GM12878 (cell line): ENCODE measurements around the gene WWOX. TPM values are rescaled to one million over a fixed set of nuclear protein-coding genes. Genes with fewer than 3 reads are reported as not detected.

ENCODE experiments used
- ATAC-seq: fragments of 200-7000 bp; cut with Tn5 transposase; 3 replicates; pipeline ENCODE4 v1.9.1; 2020; ENCODE audit warnings: mild to moderate bottlenecking, moderate library complexity
- BruUV-seq: library from RNA; stranded (reverse); fragments of 400-500 nt; replicated peaks from 2 replicates; lab custom pipeline; 2021; lab: Mats Ljungman, UMichigan
- CTCF ChIA-PET: fragments of 300-600 bp; sonication (Branson Sonifier 250); formaldehyde crosslinking; extraction: SDS; loops from one replicate; lab custom pipeline; 2021; ENCODE audit warnings: inconsistent platforms; lab: Yijun Ruan, JAX
- POLR2A ChIA-PET: fragments of 350-600 bp; formaldehyde crosslinking; extraction: SDS; loops from one replicate; lab custom pipeline; 2021; ENCODE audit warnings: inconsistent platforms; lab: Charles Lee
- RAD21 ChIA-PET: fragments of 300-600 bp; sonication (Branson Sonifier 250); formaldehyde crosslinking; loops from one replicate; lab custom pipeline; 2023; ENCODE audit warnings: antibody characterized with exemption; ENCODE audit not compliant: unreplicated experiment; lab: Charles Lee
- SMC1A ChIA-PET: fragments of 300-600 bp; sonication (Branson Sonifier 250); formaldehyde crosslinking; loops from one replicate; lab custom pipeline; 2023; ENCODE audit not compliant: unreplicated experiment, uncharacterized antibody; lab: Charles Lee
- DNase-seq: peaks from one replicate; pipeline ENCODE4 v3.0.0-alpha.2; 2011; ENCODE audit warnings: low read depth, low spot score
- FAIRE-seq: peaks from 3 replicates; lab custom pipeline; 2011; peaks lifted over from hg19 to GRCh38; lab: Jason Lieb, UNC
- H2AFZ ChIP-seq: 2 replicates; pipeline ENCODE4 v1.6.0; 2011; ENCODE audit warnings: low read depth, low read length, control low read depth; ENCODE audit not compliant: control insufficient read depth
- H3K27ac ChIP-seq: 2 replicates; pipeline ENCODE4 v1.5.1; 2011; ENCODE audit warnings: control low read depth; ENCODE audit not compliant: control insufficient read depth, insufficient read depth
- H3K27me3 ChIP-seq, 2 experiments: replicated peaks in 1 of 2; 2 replicates each; pipeline versions ENCODE4 v1.6.0 to v1.6.1; 2011; ENCODE audit warnings: low read length in 1 of 2; ENCODE audit not compliant: control insufficient read depth in 2 of 2, insufficient read depth in 2 of 2
- H3K36me3 ChIP-seq, 2 experiments: 2 replicates each; pipeline ENCODE4 v1.5.1; 2011; ENCODE audit warnings: low read length in 1 of 2; ENCODE audit not compliant: control insufficient read depth in 2 of 2, insufficient read depth in 2 of 2
- H3K4me1 ChIP-seq: 2 replicates; pipeline ENCODE4 v1.6.1; 2011; ENCODE audit warnings: mild to moderate bottlenecking, low read length, moderate library complexity, mixed read lengths; ENCODE audit not compliant: control insufficient read depth, insufficient read depth
- H3K4me2 ChIP-seq: 2 replicates; pipeline ENCODE4 v1.6.0; 2011; ENCODE audit warnings: control low read depth; ENCODE audit not compliant: control insufficient read depth, insufficient read depth
- H3K4me3 ChIP-seq: fragments of 200-600 bp; sonication (generic); 2 replicates; pipeline ENCODE4 v1.5.1; 2016
- H3K79me2 ChIP-seq: 2 replicates; pipeline ENCODE4 v1.6.0; 2011; ENCODE audit warnings: low read length; ENCODE audit not compliant: control insufficient read depth, insufficient read depth
- H3K9ac ChIP-seq: 2 replicates; pipeline ENCODE4 v1.8.0; 2011; ENCODE audit warnings: low read length, control low read depth, mixed read lengths; ENCODE audit not compliant: control insufficient read depth, insufficient read depth
- H3K9me3 ChIP-seq: replicated peaks from 3 replicates; pipeline ENCODE4 v1.5.1; 2011; ENCODE audit warnings: mild to moderate bottlenecking, low read length; ENCODE audit not compliant: control insufficient read depth, insufficient read depth
- H4K20me1 ChIP-seq: 2 replicates; pipeline ENCODE4 v1.6.0; 2011; ENCODE audit not compliant: control insufficient read depth, insufficient read depth
- BHLHE40 ChIP-seq, 2 experiments: fragments of 450-650 bp in 1 of 2; IDR thresholded peaks; 2 replicates each; pipeline ENCODE4 v1.6.1; 2011 to 2017; ENCODE audit warnings: low read depth in 2 of 2, borderline replicate concordance in 1 of 2, improper control_type of control experiment in 1 of 2, low read length in 1 of 2, mild to moderate bottlenecking in 1 of 2
- CBX5 ChIP-seq: sonication (generic); IDR thresholded peaks from 2 replicates; pipeline ENCODE4 v1.6.1; 2016; ENCODE audit warnings: low read depth, moderate library complexity, mild to moderate bottlenecking, inconsistent platforms
- EZH2 ChIP-seq: IDR thresholded peaks from 2 replicates; pipeline ENCODE4 v1.6.1; 2012; ENCODE audit warnings: low read depth, mild to moderate bottlenecking, control low read depth, inconsistent platforms, low read length, borderline replicate concordance; ENCODE audit not compliant: control insufficient read depth
- IKZF2 ChIP-seq, 2 experiments: fragments of 450-650 bp; IDR thresholded peaks; 2 replicates each; pipeline ENCODE4 v1.6.1; 2017; ENCODE audit warnings: mild to moderate bottlenecking in 2 of 2, moderate library complexity in 2 of 2
- KDM1A ChIP-seq: fragments of 200-600 bp; sonication (generic); IDR thresholded peaks from 2 replicates; pipeline ENCODE4 v1.6.1; 2016; ENCODE audit warnings: borderline replicate concordance
- MTA3 ChIP-seq: IDR thresholded peaks from 2 replicates; pipeline ENCODE4 v1.6.1; 2012; ENCODE audit warnings: low read length, inconsistent platforms, borderline replicate concordance
- NFYB ChIP-seq: IDR thresholded peaks from 2 replicates; pipeline ENCODE4 v1.6.1; 2011; ENCODE audit warnings: low read depth, mild to moderate bottlenecking, low read length, improper control_type of control experiment, moderate library complexity; ENCODE audit not compliant: insufficient read depth
- POLR2AphosphoS2 ChIP-seq: IDR thresholded peaks from 2 replicates; pipeline ENCODE4 v1.6.1; 2011; ENCODE audit warnings: low read depth, mild to moderate bottlenecking, low read length, improper control_type of control experiment, moderate library complexity
- RAD21 ChIP-seq: IDR thresholded peaks from 2 replicates; pipeline ENCODE4 v1.6.1; 2011; ENCODE audit warnings: mild to moderate bottlenecking, low read depth, low read length, moderate library complexity; ENCODE audit not compliant: insufficient read depth
- SREBF2 ChIP-seq: IDR thresholded peaks from 2 replicates; pipeline ENCODE4 v1.6.1; 2012; ENCODE audit warnings: mild to moderate bottlenecking, low read length
- STAT3 ChIP-seq: IDR thresholded peaks from 2 replicates; pipeline ENCODE4 v1.6.1; 2011; ENCODE audit warnings: low read depth, low read length, improper control_type of control experiment
- YY1 ChIP-seq: IDR thresholded peaks from 2 replicates; pipeline ENCODE4 v1.6.1; 2011; ENCODE audit warnings: low read depth, mild to moderate bottlenecking, low read length
- ZNF622 ChIP-seq: fragments of 450-650 bp; IDR thresholded peaks from 2 replicates; pipeline ENCODE4 v1.6.1; 2017; ENCODE audit warnings: mild to moderate bottlenecking, inconsistent platforms
- WGBS: methylation state at CpG from one replicate; pipeline ENCODE4 v1.1.6; 2016; ENCODE audit warnings: low lambda C conversion rate; ENCODE audit not compliant: insufficient replicate concordance, insufficient coverage; ENCODE audit errors: missing lambda C conversion rate; 5-methylcytosine and 5-hydroxymethylcytosine counted together
- in situ Hi-C: fragments of 300-500 bp; cut with MboI; formaldehyde crosslinking; loops from 9 replicates; pipeline ENCODE4 v1.14.3; 2018; ENCODE audit warnings: mixed read lengths
- intact Hi-C: fragments of 100-400 bp; cut with micrococcal nuclease; formaldehyde crosslinking; loops from one replicate; pipeline ENCODE4 v1.14.2; 2022; ENCODE audit not compliant: unreplicated experiment
- polyA plus RNA-seq, 11 experiments: library from polyadenylated mRNA; depleted of rRNA in 4 of 11; unstranded in 6 of 11; stranded (reverse) in 5 of 11; fragments of >200 nt; fragmentation: Nextera tagmentation in 4 of 11; fragmentation: Illumina TruSeq in 1 of 11; extraction: Ambion mirVana in 4 of 11; extraction: Trizol in 1 of 11; gene quantifications; 1 replicate in 1 of 11; 2 replicates in 10 of 11; pipeline versions ENCODE4 v1.2.1 to v1.2.3, GENCODE V29; 2011 to 2016; ENCODE audit warnings: inconsistent platforms in 2 of 11, missing spikeins in 2 of 11, low read depth in 1 of 11
- total RNA-seq, 4 experiments: library from RNA; depleted of rRNA in 3 of 4; stranded (reverse); fragments of >200 nt in 3 of 4; fragmentation: Illumina TruSeq in 1 of 4; extraction: Trizol in 1 of 4; gene quantifications; 2 replicates each; pipeline versions ENCODE4 v1.2.1 to v1.2.3, GENCODE V29; 2013 to 2021
- TF ChIP-seq, protein P1 (sequence below): fragments of 450-650 bp; formaldehyde crosslinking; IDR thresholded peaks from 2 replicates; pipeline ENCODE4 v1.4.0; 2020; ENCODE audit warnings: mild to moderate bottlenecking, moderate library complexity
- TF ChIP-seq, protein P2 (sequence below): IDR thresholded peaks from 2 replicates; pipeline ENCODE4 v1.6.1; 2012; ENCODE audit warnings: low read depth, low read length, improper control_type of control experiment
- TF ChIP-seq, protein P3 (sequence below): IDR thresholded peaks from 2 replicates; pipeline ENCODE4 v1.6.1; 2012; ENCODE audit warnings: mild to moderate bottlenecking, low read depth, low read length

The WWOX gene
- total and polyA plus RNA-seq, 10 of the 15 experiments (the other 5 are each of a cell fraction or from before 2014, with no cell fraction given): 2.8 to 24.4 (median 17.8) TPM

DNA sequence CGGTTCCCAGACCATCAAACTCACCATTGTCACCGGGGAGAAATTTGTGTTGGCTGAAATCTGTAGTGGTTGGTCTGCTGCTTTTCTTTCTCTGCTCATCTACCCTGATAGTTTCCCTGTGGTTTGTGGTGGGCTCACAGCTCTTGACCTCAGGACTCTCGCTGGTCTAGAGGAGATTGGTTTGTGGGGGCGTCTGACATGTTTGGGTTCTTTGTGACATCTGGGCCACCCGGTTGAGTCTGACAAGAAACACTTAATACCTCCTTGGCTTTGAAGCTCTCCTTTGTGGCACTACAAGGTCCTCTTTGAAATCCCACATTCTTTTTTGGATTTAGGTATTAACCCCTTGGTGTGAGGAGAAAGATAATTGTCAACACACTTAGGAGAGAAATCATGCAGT lies 662.0 kb downstream of the WWOX start:
- H3K4me1 ChIP-seq: peaks cover 19% of the 10 kb centered on the region
- CTCF ChIA-PET: interaction anchor here (0.5 to 3.7 kb wide), 4 partner anchors 9 to 435 kb away, joined by 3 to 17 read pairs (median 5); no protein-coding TSS in a partner anchor
- FAIRE-seq (peak; percentile 92), ATAC-seq (peak; percentile 92), DNase-seq (peak; percentile 34)
- H2AFZ ChIP-seq: no peak overlapping the region
- H3K4me2 ChIP-seq: no peak overlapping the region
- no peak overlapping the region for H3K9ac ChIP-seq
- POLR2A ChIA-PET: interaction anchor here (1.0 to 1.1 kb wide), 2 partner anchors 13 to 19 kb away, joined by 3 read pairs; no protein-coding TSS in a partner anchor
- SMC1A ChIA-PET: interaction anchor here (1.1 to 3.1 kb wide), 4 partner anchors 9 to 55 kb away, joined by 4 to 21 read pairs (median 4); no protein-coding TSS in a partner anchor
- no TSS peak for BruUV-seq
- RAD21 ChIA-PET: interaction anchor here (1.5 to 1.8 kb wide), 2 partner anchors 11 to 14 kb away, joined by 5 to 8 read pairs; no protein-coding TSS in a partner anchor
- H3K27ac ChIP-seq: no peak overlapping the region
- H3K36me3 ChIP-seq: no peaks in the 10 kb centered on the region
- H3K4me3 ChIP-seq: no peak overlapping the region
- 4% methylated on average over 5 of the region's 5 CpGs for WGBS
- intact Hi-C loops (loop anchor here (1.0 kb wide), 1 partner anchor 19 kb away; no protein-coding TSS in a partner anchor), in situ Hi-C loops (no loop called here)
- H3K9me3 ChIP-seq: no peaks in the 10 kb centered on the region; the same call in 2 of the 3 replicates
- no peaks in the 10 kb centered on the region for H4K20me1 ChIP-seq
- no peaks in the 10 kb centered on the region; a peak in 1 of 4 replicates for H3K27me3 ChIP-seq
- H3K79me2 ChIP-seq: no peaks in the 10 kb centered on the region
- no peak for TF ChIP-seq STAT3
- TF ChIP-seq, protein P1, sequence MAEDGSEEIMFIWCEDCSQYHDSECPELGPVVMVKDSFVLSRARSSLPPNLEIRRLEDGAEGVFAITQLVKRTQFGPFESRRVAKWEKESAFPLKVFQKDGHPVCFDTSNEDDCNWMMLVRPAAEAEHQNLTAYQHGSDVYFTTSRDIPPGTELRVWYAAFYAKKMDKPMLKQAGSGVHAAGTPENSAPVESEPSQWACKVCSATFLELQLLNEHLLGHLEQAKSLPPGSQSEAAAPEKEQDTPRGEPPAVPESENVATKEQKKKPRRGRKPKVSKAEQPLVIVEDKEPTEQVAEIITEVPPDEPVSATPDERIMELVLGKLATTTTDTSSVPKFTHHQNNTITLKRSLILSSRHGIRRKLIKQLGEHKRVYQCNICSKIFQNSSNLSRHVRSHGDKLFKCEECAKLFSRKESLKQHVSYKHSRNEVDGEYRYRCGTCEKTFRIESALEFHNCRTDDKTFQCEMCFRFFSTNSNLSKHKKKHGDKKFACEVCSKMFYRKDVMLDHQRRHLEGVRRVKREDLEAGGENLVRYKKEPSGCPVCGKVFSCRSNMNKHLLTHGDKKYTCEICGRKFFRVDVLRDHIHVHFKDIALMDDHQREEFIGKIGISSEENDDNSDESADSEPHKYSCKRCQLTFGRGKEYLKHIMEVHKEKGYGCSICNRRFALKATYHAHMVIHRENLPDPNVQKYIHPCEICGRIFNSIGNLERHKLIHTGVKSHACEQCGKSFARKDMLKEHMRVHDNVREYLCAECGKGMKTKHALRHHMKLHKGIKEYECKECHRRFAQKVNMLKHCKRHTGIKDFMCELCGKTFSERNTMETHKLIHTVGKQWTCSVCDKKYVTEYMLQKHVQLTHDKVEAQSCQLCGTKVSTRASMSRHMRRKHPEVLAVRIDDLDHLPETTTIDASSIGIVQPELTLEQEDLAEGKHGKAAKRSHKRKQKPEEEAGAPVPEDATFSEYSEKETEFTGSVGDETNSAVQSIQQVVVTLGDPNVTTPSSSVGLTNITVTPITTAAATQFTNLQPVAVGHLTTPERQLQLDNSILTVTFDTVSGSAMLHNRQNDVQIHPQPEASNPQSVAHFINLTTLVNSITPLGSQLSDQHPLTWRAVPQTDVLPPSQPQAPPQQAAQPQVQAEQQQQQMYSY (CRISPR knock-in tag): no peak
- no peak for TF ChIP-seq KDM1A
- TF ChIP-seq MTA3: peak; percentile 93; the same call in 1 of the 2 replicates
- TF ChIP-seq CBX5: 0 out of 2 replicates have a peak, but pooled peaks have one; percentile 56
- no peak for TF ChIP-seq EZH2
- TF ChIP-seq, protein P2, sequence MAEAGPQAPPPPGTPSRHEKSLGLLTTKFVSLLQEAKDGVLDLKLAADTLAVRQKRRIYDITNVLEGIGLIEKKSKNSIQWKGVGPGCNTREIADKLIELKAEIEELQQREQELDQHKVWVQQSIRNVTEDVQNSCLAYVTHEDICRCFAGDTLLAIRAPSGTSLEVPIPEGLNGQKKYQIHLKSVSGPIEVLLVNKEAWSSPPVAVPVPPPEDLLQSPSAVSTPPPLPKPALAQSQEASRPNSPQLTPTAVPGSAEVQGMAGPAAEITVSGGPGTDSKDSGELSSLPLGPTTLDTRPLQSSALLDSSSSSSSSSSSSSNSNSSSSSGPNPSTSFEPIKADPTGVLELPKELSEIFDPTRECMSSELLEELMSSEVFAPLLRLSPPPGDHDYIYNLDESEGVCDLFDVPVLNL: no peak
- peak; percentile 65 to 73; a peak in 2 of 4 replicates for TF ChIP-seq BHLHE40 (IDR thresholded peaks at IDR 0.05; ENCODE audit: borderline replicate concordance in 1 of 2, low read depth in 2 of 2, low read length in 1 of 2)
- TF ChIP-seq SREBF2: no peak
- no peak for TF ChIP-seq ZNF622
- TF ChIP-seq POLR2AphosphoS2: no peak
- peak; percentile 68; a peak in 3 of 4 replicates for TF ChIP-seq IKZF2 (IDR thresholded peaks at IDR 0.05)
- TF ChIP-seq, protein P3, sequence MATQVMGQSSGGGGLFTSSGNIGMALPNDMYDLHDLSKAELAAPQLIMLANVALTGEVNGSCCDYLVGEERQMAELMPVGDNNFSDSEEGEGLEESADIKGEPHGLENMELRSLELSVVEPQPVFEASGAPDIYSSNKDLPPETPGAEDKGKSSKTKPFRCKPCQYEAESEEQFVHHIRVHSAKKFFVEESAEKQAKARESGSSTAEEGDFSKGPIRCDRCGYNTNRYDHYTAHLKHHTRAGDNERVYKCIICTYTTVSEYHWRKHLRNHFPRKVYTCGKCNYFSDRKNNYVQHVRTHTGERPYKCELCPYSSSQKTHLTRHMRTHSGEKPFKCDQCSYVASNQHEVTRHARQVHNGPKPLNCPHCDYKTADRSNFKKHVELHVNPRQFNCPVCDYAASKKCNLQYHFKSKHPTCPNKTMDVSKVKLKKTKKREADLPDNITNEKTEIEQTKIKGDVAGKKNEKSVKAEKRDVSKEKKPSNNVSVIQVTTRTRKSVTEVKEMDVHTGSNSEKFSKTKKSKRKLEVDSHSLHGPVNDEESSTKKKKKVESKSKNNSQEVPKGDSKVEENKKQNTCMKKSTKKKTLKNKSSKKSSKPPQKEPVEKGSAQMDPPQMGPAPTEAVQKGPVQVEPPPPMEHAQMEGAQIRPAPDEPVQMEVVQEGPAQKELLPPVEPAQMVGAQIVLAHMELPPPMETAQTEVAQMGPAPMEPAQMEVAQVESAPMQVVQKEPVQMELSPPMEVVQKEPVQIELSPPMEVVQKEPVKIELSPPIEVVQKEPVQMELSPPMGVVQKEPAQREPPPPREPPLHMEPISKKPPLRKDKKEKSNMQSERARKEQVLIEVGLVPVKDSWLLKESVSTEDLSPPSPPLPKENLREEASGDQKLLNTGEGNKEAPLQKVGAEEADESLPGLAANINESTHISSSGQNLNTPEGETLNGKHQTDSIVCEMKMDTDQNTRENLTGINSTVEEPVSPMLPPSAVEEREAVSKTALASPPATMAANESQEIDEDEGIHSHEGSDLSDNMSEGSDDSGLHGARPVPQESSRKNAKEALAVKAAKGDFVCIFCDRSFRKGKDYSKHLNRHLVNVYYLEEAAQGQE: no peak
- no peak for TF ChIP-seq YY1
- TF ChIP-seq NFYB: no peak
- 0 out of 2 replicates have a peak, but pooled peaks have one; percentile 4 for TF ChIP-seq RAD21
